ENCODE results near the gene ZPBP2.
"Not testable (repeated sequence)": the region's sequence is repeated elsewhere in the genome, so short reads cannot be mapped to it uniquely, and the experiment has no call there.

The ZPBP2 gene

DNA sequence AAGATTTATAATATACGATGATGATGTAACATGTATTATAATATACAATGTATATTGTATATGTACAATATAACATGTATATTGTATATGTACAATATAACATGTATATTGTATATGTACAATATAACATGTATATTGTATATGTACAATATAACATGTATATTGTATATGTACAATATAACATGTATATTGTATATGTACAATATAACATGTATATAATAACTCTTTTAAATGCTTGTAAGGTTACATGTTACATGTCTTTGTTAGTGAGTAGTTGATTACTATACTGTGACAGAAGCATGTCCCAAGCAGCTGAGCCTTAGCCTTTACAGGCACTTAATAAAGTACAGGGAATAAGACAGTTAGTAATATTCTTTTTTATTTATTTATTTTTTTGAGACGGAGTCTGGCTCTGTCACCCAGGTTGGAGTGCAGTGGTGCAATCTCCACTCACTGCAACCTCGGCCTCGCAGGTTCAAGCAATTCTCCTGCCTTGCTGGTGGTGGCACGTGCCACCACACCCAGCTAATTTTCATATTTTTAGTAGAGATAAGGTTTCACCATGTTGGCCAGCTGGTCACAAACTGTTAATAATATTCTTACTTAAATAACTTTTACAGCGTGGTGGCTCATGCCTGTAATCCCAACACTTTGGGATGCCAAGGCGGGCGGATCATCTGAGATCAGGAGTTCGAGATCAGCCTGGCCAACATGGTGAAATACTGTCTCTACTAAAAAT is 11.9 kb upstream of the ZPBP2 start:
- not testable (repeated sequence) for DNase-seq

DNA sequence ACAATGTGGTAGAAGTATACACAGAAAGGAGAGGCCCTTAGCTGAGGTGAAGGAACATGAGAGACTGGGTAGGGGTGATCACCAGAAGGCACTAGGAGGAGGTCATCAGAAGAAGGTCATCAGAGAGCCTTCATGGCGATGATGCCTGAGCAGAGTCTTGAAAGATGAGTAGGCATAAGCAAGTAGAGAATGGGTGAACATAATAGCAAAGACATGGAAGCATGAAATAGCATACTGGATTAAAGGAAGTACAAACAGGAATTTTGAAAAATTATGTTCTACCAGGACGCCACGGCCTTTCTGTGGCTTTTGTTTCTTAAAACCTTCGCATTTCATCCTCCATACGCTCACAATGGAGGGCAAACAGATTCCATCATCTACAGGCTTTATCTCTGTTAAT is 6.8 kb upstream of the ZPBP2 start:
- DNase-seq: no peak

DNA sequence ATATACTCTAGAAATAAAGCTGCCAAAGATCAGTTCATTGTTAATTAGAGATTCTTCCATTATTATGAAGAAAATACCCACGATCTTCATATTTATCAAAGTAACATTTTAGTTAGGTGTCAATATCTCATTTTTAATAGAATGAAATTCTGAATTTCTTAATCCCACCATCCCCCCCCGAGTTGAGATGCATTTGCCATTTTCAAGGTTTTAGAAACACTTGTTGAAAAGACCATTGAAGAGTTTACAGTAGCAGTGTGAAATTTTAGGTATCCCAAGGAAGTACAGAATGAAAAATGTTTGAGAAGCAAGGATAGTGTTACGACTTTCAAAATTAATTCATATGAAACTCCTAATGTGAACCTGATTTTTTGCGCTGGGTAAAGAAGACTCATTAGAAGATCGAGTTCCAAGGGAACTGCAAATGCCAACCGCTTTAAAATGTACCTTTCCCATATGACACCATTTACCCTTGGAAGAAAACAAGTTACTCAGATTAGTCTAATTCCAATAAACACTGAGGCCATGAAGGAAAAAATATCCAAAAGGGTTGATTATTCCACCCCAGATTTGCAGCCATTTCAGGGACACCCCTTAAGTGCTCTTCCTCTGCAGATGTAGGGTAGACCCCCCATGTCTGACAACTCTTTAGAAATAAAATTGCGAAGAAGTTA is 4.6 kb upstream of the ZPBP2 start:
- no peak for DNase-seq

DNA sequence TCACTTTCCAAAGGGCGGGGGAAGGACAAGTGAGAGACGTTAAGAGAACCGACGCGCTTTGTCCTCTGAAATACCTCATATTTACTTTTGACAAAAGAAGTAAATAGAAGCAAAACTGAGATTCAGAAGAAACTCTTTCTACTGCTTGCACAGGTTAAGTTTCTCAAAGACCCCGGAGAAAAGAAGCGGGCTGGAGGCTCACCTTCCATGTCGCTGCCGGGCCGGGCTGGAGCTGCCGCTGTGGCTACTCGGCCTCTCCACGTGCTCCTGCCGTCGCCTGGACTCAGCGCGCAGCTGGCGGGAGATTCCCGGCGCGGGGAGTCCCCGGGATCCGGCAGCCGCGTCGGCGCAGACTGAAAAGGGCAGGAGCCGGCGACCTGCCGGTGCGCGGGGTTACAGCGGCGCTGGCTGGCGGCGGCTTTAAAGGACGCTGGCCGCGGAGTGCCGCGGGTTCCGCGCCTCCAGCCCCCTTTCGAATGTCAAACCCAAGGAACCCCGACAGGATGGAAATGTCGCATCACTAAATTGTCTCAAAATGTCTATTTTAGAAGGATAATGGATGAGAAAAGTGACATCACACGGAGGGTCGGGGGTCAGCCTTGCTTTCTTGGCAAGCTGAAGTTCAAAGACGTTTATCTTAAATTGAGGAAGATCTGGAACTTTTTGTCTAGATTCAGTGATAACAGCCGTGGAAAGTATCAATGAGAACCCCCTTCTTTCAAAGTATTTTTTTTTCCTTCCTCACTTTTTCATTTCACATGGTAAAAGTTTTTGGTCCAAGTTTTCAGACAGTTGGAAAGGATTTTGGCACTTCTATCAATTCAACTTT is 3.9 kb upstream of the ZPBP2 start, which contains the start of gene IKZF3:
Gene IKZF3, minus strand, starts transcription at position 395 of the 829 bp plus-strand sequence. Its CDS starts 186 bp downstream, at position 209.
- peak; percentile 86 to 89 for DNase-seq

DNA sequence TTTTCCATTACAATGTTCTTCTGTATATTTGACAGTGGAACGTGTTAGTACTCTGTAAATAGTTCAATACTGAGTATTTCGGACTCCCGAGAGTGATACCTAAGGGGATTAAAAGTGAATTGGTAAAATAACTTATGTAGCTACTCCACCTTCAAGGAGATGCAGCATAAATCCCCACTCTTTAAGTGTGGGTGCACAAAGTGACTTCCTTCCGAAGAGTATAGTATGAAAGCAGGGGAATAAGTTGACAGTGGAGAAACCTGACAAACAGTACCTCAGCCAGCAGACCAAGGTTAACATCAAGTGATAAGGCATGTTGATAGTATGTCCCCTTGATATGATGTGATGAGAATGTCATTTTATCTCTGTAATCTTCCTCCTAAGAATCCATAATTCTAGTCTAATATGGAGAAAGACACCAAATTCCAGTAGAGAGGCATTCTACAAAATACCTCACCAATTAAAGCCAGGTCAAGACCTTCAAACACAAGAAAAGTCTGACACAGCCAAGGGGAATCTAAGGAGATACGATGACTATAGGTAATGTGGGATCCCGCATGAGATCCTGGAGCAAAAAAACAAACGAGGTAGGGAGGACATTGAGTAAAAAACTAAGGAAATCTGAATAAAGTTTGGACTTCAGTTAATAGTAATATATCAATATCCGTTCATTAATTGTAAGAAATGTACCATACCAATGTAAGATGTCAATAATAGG is 1.8 kb upstream of the ZPBP2 start:
- no peak for DNase-seq

DNA sequence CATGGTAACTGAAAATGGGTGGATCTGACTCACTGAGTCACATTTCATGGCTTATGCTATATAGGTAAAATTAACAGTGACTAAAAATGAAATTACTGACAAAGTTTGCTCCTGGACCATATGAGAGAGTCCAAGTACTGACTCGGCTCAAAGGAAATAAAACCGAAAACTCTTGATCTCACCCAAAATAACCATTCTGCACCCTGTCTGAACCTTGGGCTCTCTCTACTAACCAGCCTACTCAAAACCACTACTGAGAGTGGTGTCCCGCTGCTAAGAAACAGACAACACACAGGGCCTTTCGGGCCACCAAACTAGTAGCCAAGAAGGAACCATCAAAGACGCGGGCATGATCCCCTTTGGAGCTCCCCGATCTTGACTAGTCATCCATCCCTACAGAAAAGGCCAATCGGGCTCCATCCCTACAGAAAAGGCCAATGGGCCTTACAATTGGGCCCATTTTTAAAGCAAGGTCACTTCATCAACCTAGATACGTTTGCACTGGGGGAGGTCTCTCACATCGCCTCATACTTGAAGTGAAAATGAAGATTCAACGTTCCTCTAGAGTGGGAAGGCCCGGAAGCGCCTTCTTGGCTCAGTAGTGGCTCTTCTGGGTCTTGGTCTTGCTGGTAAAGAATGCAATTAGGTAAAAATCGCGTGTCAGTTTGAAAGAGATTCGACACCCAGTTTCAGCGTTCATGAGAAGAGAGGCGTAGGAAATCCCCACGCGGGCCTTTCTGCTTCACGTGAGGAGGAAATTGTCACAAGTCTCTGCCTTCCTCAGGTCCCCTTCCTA is 720 bp upstream of the ZPBP2 start:
- DNase-seq: peak; percentile 71 to 77

DNA sequence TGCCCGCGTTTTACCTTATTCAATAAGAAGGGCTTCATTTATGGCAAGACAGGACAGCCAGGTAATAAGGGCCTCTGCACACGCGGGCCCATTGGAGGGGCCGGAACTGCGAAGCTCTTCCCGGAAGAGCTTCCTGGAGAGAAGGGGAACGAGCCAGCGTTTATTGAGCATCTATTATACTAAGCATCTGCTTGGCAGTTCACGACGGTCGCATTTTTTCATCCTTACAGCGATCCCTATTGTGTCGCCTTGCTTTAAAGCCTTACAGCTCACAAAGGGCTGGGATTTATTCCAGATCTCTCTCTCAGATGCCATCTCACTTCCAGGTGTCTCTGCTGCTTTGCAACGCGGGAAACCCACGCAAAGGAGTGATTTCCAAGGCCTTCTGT is 546 bp downstream of the ZPBP2 start:
- DNase-seq: no peak

DNA sequence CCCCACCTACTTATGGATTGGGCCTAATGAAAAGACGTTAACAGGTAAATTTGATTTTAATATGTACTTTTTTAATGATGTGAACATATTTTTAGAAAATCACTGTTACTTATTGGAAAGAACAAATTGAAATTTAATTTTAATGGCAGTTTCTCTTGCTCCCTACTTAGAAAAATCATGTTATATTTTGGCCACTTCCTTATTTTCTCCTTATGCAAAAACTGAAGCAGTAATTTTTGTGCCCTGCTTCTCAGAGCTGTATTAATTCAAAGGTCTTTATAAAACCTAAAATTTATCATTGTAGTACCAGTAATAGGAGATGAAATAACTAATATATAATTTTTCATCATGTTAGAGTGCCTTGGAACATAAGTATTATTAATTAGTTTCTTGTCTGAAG is 2.8 kb downstream of the ZPBP2 start:
- DNase-seq: no peak

DNA sequence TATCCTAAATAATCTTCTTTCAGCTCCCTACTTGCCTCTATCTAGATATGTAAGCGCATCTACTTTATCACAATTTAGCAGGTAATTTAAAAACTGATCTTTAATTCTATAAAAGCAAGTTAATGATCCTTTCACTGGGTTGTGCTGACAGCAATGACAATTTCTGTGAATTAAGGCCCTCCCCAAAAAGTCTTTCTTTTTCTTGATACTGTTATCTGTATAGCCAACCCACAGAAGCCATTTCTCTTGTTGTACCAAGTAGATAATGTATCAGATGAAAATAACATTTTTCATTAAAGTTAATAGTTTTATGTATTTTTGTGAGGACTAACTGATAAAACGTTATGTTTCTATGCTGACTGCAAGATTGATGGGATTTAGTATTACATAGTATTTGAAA is 3.8 kb downstream of the ZPBP2 start:
- DNase-seq: no peak

DNA sequence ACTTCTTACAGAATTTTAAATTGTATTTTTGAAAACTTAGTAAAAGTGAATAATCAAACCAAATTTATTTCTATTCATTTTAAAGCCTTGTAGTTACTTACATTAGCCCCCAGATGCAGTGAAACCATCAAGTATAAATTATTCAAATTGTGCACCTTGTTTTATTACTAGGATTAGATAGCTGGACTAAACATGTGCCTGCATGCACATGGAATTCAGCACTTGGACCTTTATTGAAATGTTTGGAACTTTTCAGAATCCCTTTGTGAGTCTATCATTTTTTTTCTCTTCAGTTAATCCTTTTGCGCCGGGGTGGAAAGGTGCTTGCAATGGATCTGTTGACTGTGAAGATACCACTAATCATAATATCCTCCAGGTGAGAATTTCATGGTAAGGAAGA is 4.7 kb downstream of the ZPBP2 start:
- DNase-seq: no peak

DNA sequence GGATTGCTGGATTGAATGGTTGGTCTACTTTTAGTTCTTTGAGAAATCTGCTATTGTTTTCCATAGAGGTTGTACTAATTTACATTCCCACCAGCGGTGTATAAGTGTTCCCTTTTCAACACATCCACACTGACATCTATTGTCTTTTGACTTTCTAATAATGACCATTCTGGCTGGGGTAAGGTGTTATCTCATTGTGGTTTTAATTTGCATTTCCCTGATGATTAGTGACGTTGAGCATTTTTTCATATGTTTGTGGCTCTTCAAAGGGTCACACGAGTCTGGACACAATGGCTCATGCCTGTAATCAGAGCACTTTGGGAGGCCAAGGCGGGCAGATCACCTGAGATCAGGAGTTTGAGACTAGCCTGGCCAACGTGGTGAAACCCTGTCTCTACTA is 18.1 kb downstream of the ZPBP2 start:
- DNase-seq: not testable (repeated sequence)

DNA sequence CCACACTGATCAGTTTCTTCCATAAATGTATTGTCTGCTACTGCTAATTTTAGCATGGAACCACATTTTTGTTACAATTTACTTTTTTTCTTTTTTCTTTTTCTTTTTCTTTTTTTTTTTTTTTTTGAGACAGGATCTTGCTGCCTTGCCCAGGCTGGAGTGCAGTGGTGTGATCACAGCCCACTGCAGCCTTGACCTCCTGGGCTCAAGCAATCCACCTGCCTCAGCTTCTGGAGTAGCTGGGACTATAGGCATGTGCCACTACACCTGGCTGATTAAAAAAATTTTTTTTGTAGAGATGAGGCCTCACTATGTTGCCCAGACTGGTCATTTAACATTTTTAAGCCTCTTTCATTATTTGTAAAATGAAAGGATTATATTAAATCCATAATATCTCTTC is 19.1 kb downstream of the ZPBP2 start:
- DNase-seq: no peak

DNA sequence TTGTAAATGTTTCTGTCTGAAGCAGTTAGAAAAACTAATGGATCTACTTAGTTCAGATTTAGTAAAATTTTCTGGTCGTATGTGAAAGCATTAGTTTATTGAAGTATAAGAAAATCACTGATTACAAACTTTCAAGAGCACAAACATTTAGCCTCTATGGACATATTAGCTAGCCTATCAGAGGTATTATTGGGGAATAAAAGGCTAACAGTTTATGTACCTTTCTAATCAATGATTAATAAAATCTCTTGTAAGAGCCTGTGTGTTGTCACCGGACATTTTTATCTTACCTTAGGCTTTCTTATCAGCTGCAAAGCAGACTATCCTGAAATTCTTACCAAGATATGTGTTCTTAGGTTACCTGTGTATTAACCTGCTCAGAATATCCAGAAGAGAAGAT is 21.2 kb downstream of the ZPBP2 start:
- no peak for DNase-seq

DNA sequence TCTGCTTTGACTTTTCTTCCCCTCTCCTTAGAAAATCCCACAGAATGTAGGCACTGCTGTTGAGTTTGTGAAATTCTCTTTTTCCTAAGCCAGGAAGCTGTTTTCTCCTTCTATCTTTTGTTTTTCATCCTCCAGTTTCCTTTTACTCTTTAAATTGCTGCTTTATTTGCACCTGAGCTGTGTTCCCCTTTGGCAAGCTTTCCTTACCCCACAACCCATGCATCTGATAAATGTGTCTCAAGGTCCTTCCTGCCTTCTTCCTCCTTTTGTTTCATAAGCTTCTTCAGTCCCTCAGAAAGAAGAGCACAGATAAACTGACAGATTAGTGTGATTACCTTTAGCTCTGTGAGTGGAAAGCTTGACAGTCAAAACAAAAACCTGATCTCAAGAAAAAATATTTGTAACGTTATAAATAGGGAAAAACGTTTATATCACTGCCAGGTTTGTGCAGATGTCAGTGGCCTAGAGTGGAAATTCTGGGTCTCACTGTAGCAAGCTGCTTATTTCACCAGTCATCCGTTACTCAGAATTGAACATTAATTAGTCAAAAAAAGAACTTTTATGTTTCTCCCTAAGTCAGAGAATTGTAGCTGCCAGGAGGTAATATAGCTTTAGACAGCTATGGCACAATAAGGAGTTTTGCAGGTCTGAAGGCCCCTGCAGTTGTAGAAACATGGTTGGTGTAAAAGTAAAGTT is 26.8 kb downstream of the ZPBP2 start:
- no peak for DNase-seq

DNA sequence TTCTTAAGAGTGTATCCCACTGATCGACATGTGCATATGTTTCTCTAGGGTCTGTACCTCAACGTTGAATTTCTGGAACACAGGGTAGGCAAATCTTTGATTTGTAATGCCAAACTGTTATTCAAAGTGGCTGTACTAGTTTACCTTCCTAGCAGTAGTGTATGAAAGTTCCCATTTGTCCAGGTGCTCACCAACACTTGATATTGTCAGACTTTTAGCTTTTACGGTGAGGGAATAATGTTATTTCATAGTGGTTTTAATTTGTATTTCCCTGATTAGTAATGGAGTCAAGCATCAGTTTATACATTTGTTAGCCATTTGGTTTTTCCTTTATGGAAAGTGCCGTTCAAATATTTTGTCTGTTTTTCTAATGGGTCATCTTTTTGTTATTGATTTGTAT is 30.1 kb downstream of the ZPBP2 start:
- DNase-seq: no peak

DNA sequence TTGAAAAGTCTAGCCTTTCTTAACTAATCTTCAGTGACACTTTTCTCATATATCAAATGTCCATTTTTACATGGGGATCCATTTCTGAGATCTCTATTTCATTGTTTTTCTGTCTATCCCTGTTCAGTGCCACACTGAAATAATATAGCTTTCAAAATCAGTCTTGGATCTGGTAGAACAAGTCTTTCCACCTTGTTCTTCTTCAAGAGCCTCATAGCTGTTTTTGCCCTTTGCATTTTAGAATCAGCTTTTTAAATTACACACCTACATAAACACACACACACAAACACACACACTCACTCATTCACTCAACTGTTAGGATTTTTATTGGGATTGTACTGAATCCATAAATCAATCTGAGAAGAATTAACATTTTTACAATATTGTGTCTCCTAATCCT is 31.2 kb downstream of the ZPBP2 start:
- no peak for DNase-seq

DNA sequence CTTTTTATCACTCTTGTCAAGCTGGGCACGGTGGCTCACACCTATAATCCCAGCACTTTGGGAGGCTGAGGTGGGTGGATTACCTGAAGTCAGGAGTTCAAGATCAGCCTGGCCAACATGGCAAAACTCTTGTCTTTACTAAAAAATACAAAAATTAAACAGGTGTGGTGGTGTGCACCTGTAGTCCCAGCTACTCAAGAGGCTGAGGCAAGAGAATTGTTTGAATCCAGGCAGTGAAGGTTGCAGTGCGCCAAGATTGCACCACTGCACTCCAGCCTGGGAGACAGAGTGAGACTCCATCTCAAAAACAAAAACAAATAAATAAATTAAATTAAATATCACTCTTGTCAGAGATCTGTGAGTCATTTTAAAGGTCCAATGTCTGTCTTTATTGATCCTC is 34.0 kb downstream of the ZPBP2 start:
- DNase-seq: not testable (repeated sequence)

DNA sequence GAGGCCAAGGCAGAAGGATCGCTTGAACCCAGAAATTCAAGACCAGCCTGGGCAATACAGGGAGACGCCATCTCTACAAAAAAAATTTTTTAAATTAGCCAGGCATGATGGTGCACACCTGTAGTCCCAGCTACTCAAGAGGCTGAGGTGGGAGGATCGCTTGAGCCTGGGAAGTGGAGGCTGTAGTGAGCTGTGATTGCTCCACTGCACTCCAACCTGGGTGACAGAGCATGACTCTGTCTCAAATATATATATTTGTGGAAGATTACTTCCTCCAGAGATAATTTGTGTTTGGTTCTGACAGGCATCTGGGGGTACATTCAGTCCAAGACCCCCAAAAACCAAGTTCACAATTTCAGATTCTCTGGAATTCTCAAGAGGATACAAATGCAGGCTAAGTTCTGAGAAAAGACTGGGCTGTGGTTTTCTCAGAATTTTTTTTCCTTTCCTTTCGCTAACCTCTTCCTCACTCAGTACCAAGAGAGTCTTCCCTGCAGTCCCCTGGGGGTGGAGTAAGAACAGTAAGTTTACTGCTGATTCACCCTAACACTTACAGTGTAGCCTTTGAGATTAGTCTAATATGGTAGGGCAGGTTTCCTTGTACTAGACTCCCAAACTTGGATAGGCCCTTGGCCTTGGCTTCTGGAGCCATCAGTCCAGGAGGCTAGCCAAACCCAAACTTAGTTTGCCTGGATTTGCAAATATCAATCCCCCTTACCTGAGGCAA is 35.3 kb downstream of the ZPBP2 start:
- no peak for DNase-seq

DNA sequence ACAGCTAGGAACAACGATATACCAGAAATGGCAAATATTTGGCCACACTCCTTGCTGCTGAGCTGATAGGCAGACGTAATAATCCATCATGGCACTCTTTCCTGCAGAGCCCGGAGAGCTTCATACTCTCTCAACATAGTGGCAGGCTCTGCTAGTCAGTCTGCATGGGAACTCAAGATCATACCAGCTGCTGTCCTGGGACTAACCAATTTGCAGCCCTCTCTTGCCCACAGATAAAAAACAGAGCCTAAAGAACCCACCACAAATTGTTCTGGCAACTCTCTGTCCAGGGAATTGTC is 36.9 kb downstream of the ZPBP2 start:
- no peak for DNase-seq

DNA sequence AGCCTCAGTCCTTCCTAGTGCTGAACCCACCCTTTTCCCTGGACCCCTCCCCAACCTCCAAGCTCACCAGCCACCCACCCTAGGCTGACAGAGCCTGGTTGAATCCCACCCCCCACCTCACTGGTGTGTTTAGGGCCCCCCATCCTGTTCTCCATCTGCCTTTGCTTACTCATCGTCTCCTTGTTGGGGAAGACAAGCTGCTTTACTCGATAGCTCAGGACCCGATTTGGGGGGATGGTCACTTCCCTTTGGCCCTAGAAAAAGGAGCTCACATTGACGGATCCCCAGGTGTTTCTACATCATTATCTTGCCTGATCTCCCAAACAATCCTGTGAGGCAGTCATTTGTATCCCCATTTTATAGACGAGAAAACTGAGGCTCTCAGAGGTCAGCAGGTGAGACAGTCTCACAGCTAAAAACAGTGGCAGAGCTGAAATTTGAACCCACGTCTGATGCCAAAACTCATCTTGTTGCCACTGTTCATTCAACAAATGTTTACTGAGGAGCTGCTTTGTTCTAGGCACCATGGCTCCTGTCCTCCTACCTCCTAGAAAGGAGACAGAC is 40.9 kb downstream of the ZPBP2 start:
- no peak for DNase-seq

DNA sequence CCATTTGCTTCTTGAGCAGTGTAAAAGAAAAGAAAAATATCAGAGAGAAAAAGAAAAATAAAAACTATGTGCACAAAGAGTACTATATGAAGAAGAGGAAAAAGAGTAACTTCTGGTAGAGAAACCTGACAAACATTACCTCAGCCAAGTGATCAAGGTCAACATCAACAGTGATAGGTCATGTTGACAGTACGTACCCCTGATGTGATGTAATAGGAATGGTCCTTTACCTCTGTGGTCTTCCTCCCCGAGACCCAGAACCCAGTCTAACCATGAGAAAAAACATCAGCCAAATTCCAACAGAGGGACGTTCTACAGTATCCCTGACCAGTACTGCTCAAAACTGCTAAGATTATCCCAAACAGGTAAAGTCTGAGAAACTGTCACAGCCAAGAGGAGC is 46.0 kb downstream of the ZPBP2 start:
- DNase-seq: no peak
